Prostate gland (tissue), 2 donors: ENCODE measurements around the gene FAM53C. TPM values are rescaled to one million over a fixed set of nuclear protein-coding genes. Genes with fewer than 3 reads are reported as not detected.

ENCODE experiments used
- DNase-seq: peaks from one replicate; pipeline ENCODE4 v3.0.0-alpha.2; 2019; ENCODE audit warnings: low spot score
- H3K27ac ChIP-seq, 2 donors: fragments of 200-600 bp; sonication (generic); 2 replicates each; pipeline ENCODE4 v1.5.1; 2017 to 2019
- H3K27me3 ChIP-seq: fragments of 200-600 bp; sonication (generic); replicated peaks from 2 replicates; pipeline ENCODE4 v1.5.1; 2019; ENCODE audit not compliant: insufficient read depth
- H3K36me3 ChIP-seq, 2 donors: fragments of 200-600 bp; sonication (generic); 1 replicate in 1 of 2; 2 replicates in 1 of 2; pipeline versions ENCODE4 v1.5.1 to v1.8.1; 2017 to 2019
- H3K4me1 ChIP-seq: fragments of 200-600 bp; sonication (generic); replicated peaks from 2 replicates; pipeline ENCODE4 v1.5.1; 2019
- H3K4me3 ChIP-seq, 2 donors: fragments of 200-600 bp; sonication (generic); 2 replicates each; pipeline ENCODE4 v1.5.1; 2017 to 2019
- H3K9me3 ChIP-seq: fragments of 200-600 bp; sonication (generic); 2 replicates; pipeline ENCODE4 v1.5.1; 2017
- POLR2A ChIP-seq: fragments of 450-650 bp; IDR thresholded peaks from one replicate; pipeline ENCODE4 v1.6.1; 2016; ENCODE audit warnings: antibody characterized with exemption, mild to moderate bottlenecking
- POLR2AphosphoS5 ChIP-seq: sonication (generic); formaldehyde crosslinking; IDR thresholded peaks from one replicate; pipeline ENCODE4 v1.6.1; 2017; ENCODE audit warnings: antibody characterized with exemption
- WGBS: methylation state at CpG from one replicate; pipeline ENCODE4 v1.1.5; 2018; 5-methylcytosine and 5-hydroxymethylcytosine counted together
- intact Hi-C: fragments of 100-400 bp; cut with DNase I; formaldehyde crosslinking; loops from one replicate; pipeline ENCODE4 v1.14.2; 2022
- total RNA-seq, 2 donors: library from RNA; depleted of rRNA; stranded (reverse); fragments of >200 nt; gene quantifications; one replicate each; pipeline ENCODE4 v1.1.0, GENCODE V29; 2016
- TF ChIP-seq, protein P1 (sequence below), 4 experiments: fragments of 200-600 bp in 2 of 4; fragments of 450-650 bp in 2 of 4; sonication (generic) in 2 of 4; IDR thresholded peaks; 1 replicate in 3 of 4; 2 replicates in 1 of 4; pipeline ENCODE4 v1.5.1; 2016 to 2019; ENCODE audit warnings: antibody characterized with exemption in 4 of 4, mild to moderate bottlenecking in 2 of 4, moderate library complexity in 2 of 4

Gene FAM53C
- total RNA-seq, 2 donors from 2014 or later: 32.9 to 81.0 TPM

- DNase-seq: peak; percentile 65
- intact Hi-C loops: loop anchor here (10.0 kb wide), 1 partner anchor 122 kb away; the partner anchor contains the start of gene CDC23
- WGBS: 13% methylated on average over 13 of the region's 13 CpGs
- Histone ChIP-seq H3K36me3 (no peaks in the 10 kb centered on the region), H3K27ac (peak overlapping the region; percentile 98), H3K9me3 (no peaks in the 10 kb centered on the region), H3K4me3 (peak overlapping the region; percentile 73 to 94), H3K27me3 (no peaks in the 10 kb centered on the region), H3K4me1 (peaks cover 5% of the 10 kb centered on the region)
- TF ChIP-seq, protein P1, sequence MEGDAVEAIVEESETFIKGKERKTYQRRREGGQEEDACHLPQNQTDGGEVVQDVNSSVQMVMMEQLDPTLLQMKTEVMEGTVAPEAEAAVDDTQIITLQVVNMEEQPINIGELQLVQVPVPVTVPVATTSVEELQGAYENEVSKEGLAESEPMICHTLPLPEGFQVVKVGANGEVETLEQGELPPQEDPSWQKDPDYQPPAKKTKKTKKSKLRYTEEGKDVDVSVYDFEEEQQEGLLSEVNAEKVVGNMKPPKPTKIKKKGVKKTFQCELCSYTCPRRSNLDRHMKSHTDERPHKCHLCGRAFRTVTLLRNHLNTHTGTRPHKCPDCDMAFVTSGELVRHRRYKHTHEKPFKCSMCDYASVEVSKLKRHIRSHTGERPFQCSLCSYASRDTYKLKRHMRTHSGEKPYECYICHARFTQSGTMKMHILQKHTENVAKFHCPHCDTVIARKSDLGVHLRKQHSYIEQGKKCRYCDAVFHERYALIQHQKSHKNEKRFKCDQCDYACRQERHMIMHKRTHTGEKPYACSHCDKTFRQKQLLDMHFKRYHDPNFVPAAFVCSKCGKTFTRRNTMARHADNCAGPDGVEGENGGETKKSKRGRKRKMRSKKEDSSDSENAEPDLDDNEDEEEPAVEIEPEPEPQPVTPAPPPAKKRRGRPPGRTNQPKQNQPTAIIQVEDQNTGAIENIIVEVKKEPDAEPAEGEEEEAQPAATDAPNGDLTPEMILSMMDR (IDR thresholded peaks at IDR 0.05): peak in 1 of 4 experiments; percentile 2
- TF ChIP-seq POLR2A (no peak), POLR2AphosphoS5 (no peak)
Observed at GRCh38 chr5:138336952-138337684, 948 bp upstream of the FAM53C start.

GRCh38 chr5:138338411-138339090 lies 485 bp downstream of the FAM53C start:
- Histone ChIP-seq H3K9me3 (no peaks in the 10 kb centered on the region), H3K4me1 (peaks cover 5% of the 10 kb centered on the region), H3K36me3 (no peaks in the 10 kb centered on the region), H3K27ac (peak overlapping the region; percentile 98), H3K27me3 (no peaks in the 10 kb centered on the region), H3K4me3 (peak overlapping the region; percentile 73 to 94)
- TF ChIP-seq POLR2A: no peak
- no peak for TF ChIP-seq POLR2AphosphoS5
- TF ChIP-seq, protein P1 (IDR thresholded peaks at IDR 0.05): no peak
- WGBS: 7% methylated on average over 1 of the region's 22 CpGs
- intact Hi-C loops: loop anchor here (10.0 kb wide), 1 partner anchor 124 kb away; the partner anchor contains the start of gene CDC23
- DNase-seq: no peak

- 2% methylated on average over 7 of the region's 7 CpGs for WGBS
- H3K9me3 ChIP-seq: no peaks in the 10 kb centered on the region
- no peaks in the 10 kb centered on the region for H3K27me3 ChIP-seq
- H3K4me3 ChIP-seq: peak overlapping the region; percentile 73 to 94
- H3K27ac ChIP-seq: peak overlapping the region; percentile 98
- intact Hi-C loops: loop anchor here (10.0 kb wide), 1 partner anchor 124 kb away; the partner anchor contains the start of gene CDC23
- peak; percentile 38 for DNase-seq
- peaks cover 5% of the 10 kb centered on the region for H3K4me1 ChIP-seq
- H3K36me3 ChIP-seq: no peaks in the 10 kb centered on the region
- TF ChIP-seq POLR2A: no peak
- TF ChIP-seq, protein P1 (IDR thresholded peaks at IDR 0.05): no peak
- TF ChIP-seq POLR2AphosphoS5: no peak
Observed at GRCh38 chr5:138339091-138339456, 1.0 kb downstream of the FAM53C start.

DNA sequence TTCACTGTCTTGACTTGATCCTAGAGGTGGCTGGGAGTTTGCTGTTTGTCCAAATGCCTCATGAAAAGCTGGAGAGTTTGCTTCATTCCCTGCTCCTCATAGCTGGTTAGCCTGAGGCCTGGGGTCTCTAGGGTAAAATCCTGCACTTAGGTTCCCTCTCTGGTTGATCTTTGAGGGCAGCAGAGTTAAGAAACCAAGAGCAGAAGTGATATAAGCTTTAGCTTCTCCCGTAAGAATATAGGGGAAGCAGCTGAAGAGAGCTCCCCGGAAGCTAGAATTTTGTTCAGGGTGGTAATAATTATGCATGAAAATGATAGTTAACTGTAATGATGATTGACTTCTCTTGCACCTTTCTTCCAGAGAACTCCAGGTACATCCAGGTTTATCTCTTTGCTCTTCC lies 1.4 kb downstream of the FAM53C start:
- Histone ChIP-seq H3K4me3 (peak overlapping the region; percentile 73 to 94), H3K9me3 (no peaks in the 10 kb centered on the region), H3K27ac (peak overlapping the region; percentile 98), H3K4me1 (peaks cover 5% of the 10 kb centered on the region), H3K36me3 (no peaks in the 10 kb centered on the region), H3K27me3 (no peaks in the 10 kb centered on the region)
- intact Hi-C loops: loop anchor here (10.0 kb wide), 1 partner anchor 125 kb away; the partner anchor contains the start of gene CDC23
- WGBS: 29% methylated on average over 2 of the region's 2 CpGs
- DNase-seq: no peak
- TF ChIP-seq, protein P1 (IDR thresholded peaks at IDR 0.05): no peak
- no peak for TF ChIP-seq POLR2A
- no peak for TF ChIP-seq POLR2AphosphoS5
